Stimulated activated naive CD8-positive, alpha-beta T cell treated with anti-CD3 and anti-CD28 coated beads, Interleukin-15, Interleukin-2, amounts not matched to agents 100 ng/mL and 50 ng/mL, for 24 hours (primary cell): ENCODE data around the gene HAVCR1.
A peak's percentile ranks its signal among the peaks of the same experiment; 100 is the strongest.
"Not testable (repeated sequence)": the region's sequence is repeated elsewhere in the genome, so short reads cannot be mapped to it uniquely, and the experiment has no call there.

Experiments
- H3K27ac Mint-ChIP-seq: one replicate; pipeline ENCODE4 v1.8.0; 2021; ENCODE audit warnings: mild to moderate bottlenecking, mixed read lengths
- H3K27me3 Mint-ChIP-seq: one replicate; pipeline ENCODE4 v1.8.0; 2021; ENCODE audit warnings: mixed read lengths
- H3K36me3 Mint-ChIP-seq: one replicate; pipeline ENCODE4 v1.8.0; 2021; ENCODE audit warnings: low read depth, mixed read lengths
- H3K4me1 Mint-ChIP-seq: one replicate; pipeline ENCODE4 v1.8.0; 2021; ENCODE audit warnings: low read depth, mixed read lengths
- H3K4me3 Mint-ChIP-seq: one replicate; pipeline ENCODE4 v1.8.0; 2021; ENCODE audit warnings: mild to moderate bottlenecking, mixed read lengths
- H3K9me3 Mint-ChIP-seq: one replicate; pipeline ENCODE4 v1.8.0; 2021; ENCODE audit warnings: mixed read lengths

Gene HAVCR1

GRCh38 chr5:157063776-157064430 is 5.0 kb upstream of the HAVCR1 start:
- Mint-ChIP-seq H3K27ac (peak overlapping the region; percentile 38), H3K9me3 (no peaks in the 10 kb centered on the region), H3K36me3 (no peaks in the 10 kb centered on the region), H3K4me3 (no peak overlapping the region), H3K27me3 (no peaks in the 10 kb centered on the region), H3K4me1 (no peaks in the 10 kb centered on the region)

GRCh38 chr5:157059891-157060290 is 975 bp upstream of the HAVCR1 start:
- Mint-ChIP-seq H3K9me3 (no peaks in the 10 kb centered on the region), H3K27ac (no peak overlapping the region), H3K36me3 (no peaks in the 10 kb centered on the region), H3K27me3 (no peaks in the 10 kb centered on the region), H3K4me3 (no peak overlapping the region), H3K4me1 (no peaks in the 10 kb centered on the region)

GRCh38 chr5:157057459-157058370 is 1.2 kb downstream of the HAVCR1 start:
- Mint-ChIP-seq H3K4me1 (no peaks in the 10 kb centered on the region), H3K36me3 (no peaks in the 10 kb centered on the region), H3K27ac (peak overlapping the region; percentile 49), H3K4me3 (no peak overlapping the region), H3K27me3 (no peaks in the 10 kb centered on the region), H3K9me3 (no peaks in the 10 kb centered on the region)

GRCh38 chr5:157056848-157057247 is 2.1 kb downstream of the HAVCR1 start:
- not testable (repeated sequence) for H3K4me3 Mint-ChIP-seq, H3K27ac Mint-ChIP-seq, H3K9me3 Mint-ChIP-seq, H3K27me3 Mint-ChIP-seq, H3K4me1 Mint-ChIP-seq, H3K36me3 Mint-ChIP-seq

- H3K36me3 Mint-ChIP-seq = no peaks in the 10 kb centered on the region
- H3K4me3 Mint-ChIP-seq = no peak overlapping the region
- no peaks in the 10 kb centered on the region for H3K27me3 Mint-ChIP-seq
- no peak overlapping the region for H3K27ac Mint-ChIP-seq
- H3K4me1 Mint-ChIP-seq = peaks cover 39% of the 10 kb centered on the region
- no peaks in the 10 kb centered on the region for H3K9me3 Mint-ChIP-seq
Observed at GRCh38 chr5:157051604-157052245, 7.2 kb downstream of the HAVCR1 start.

GRCh38 chr5:157050050-157050449 is 8.9 kb downstream of the HAVCR1 start:
- Mint-ChIP-seq H3K4me3 (peak overlapping the region; percentile 47), H3K27ac (peak overlapping the region; percentile 69), H3K4me1 (peaks cover 53% of the 10 kb centered on the region), H3K27me3 (no peaks in the 10 kb centered on the region), H3K36me3 (no peaks in the 10 kb centered on the region), H3K9me3 (no peaks in the 10 kb centered on the region)

GRCh38 chr5:157049605-157050004 is 9.3 kb downstream of the HAVCR1 start:
- Mint-ChIP-seq H3K4me1 (peaks cover 56% of the 10 kb centered on the region), H3K36me3 (no peaks in the 10 kb centered on the region)

GRCh38 chr5:157047898-157048297 is 11.0 kb downstream of the HAVCR1 start:
- Mint-ChIP-seq H3K36me3 (no peaks in the 10 kb centered on the region), H3K27me3 (no peaks in the 10 kb centered on the region), H3K27ac (no peak overlapping the region), H3K4me3 (no peak overlapping the region), H3K9me3 (no peaks in the 10 kb centered on the region), H3K4me1 (peaks cover 63% of the 10 kb centered on the region)

More at GRCh38 chr5:157049605-157050004, 9.3 kb downstream of the HAVCR1 start:
- peak overlapping the region; percentile 47 for H3K4me3 Mint-ChIP-seq
- no peaks in the 10 kb centered on the region for H3K27me3 Mint-ChIP-seq
- no peaks in the 10 kb centered on the region for H3K9me3 Mint-ChIP-seq
- H3K27ac Mint-ChIP-seq = peak overlapping the region; percentile 69

GRCh38 chr5:157047016-157047415 is 11.9 kb downstream of the HAVCR1 start:
- not testable (repeated sequence) for H3K36me3 Mint-ChIP-seq, H3K9me3 Mint-ChIP-seq, H3K27ac Mint-ChIP-seq, H3K27me3 Mint-ChIP-seq, H3K4me3 Mint-ChIP-seq
- peaks cover 63% of the 10 kb centered on the region for H3K4me1 Mint-ChIP-seq

- no peak overlapping the region for H3K4me3 Mint-ChIP-seq
Observed at GRCh38 chr5:157046041-157046440, 12.9 kb downstream of the HAVCR1 start.

GRCh38 chr5:157045601-157046000 is 13.3 kb downstream of the HAVCR1 start:
- H3K27ac Mint-ChIP-seq = no peak overlapping the region
- H3K27me3 Mint-ChIP-seq = no peaks in the 10 kb centered on the region
- H3K36me3 Mint-ChIP-seq = no peaks in the 10 kb centered on the region
- H3K9me3 Mint-ChIP-seq = no peaks in the 10 kb centered on the region
- no peak overlapping the region for H3K4me3 Mint-ChIP-seq
- peaks cover 60% of the 10 kb centered on the region for H3K4me1 Mint-ChIP-seq

More at GRCh38 chr5:157046041-157046440, 12.9 kb downstream of the HAVCR1 start:
- Mint-ChIP-seq H3K36me3 (no peaks in the 10 kb centered on the region), H3K4me1 (peaks cover 63% of the 10 kb centered on the region), H3K27me3 (no peaks in the 10 kb centered on the region), H3K9me3 (no peaks in the 10 kb centered on the region), H3K27ac (no peak overlapping the region)

GRCh38 chr5:157038568-157039187 is 20.2 kb downstream of the HAVCR1 start:
- Mint-ChIP-seq H3K4me3 (no peak overlapping the region), H3K27ac (no peak overlapping the region), H3K4me1 (peaks cover 8% of the 10 kb centered on the region), H3K9me3 (no peaks in the 10 kb centered on the region), H3K36me3 (no peaks in the 10 kb centered on the region), H3K27me3 (no peaks in the 10 kb centered on the region)

- not testable (repeated sequence) for H3K27me3 Mint-ChIP-seq, H3K4me3 Mint-ChIP-seq, H3K27ac Mint-ChIP-seq, H3K9me3 Mint-ChIP-seq, H3K36me3 Mint-ChIP-seq
- H3K4me1 Mint-ChIP-seq = peaks cover 36% of the 10 kb centered on the region
Observed at GRCh38 chr5:157034106-157035072, 24.5 kb downstream of the HAVCR1 start.

GRCh38 chr5:157033071-157033583 is 25.8 kb downstream of the HAVCR1 start:
- Mint-ChIP-seq H3K4me1 (peaks cover 35% of the 10 kb centered on the region), H3K9me3 (no peaks in the 10 kb centered on the region), H3K27me3 (no peaks in the 10 kb centered on the region), H3K36me3 (no peaks in the 10 kb centered on the region), H3K4me3 (no peak overlapping the region), H3K27ac (no peak overlapping the region)
